MM.1S (cell line): ENCODE data around the gene GARNL3.

Experiments used
- DNase-seq: peaks from one replicate; pipeline ENCODE4 v3.0.0-alpha.2; 2015
- H2AFZ ChIP-seq: fragments of 300-600 bp; sonication (generic); 2 replicates; pipeline ENCODE4 v1.6.0; 2016; ENCODE audit warnings: antibody characterized with exemption, low read length
- H3F3A ChIP-seq: fragments of 300-600 bp; sonication (generic); 2 replicates; pipeline ENCODE4 v1.6.1; 2016; ENCODE audit warnings: mild to moderate bottlenecking, antibody characterized with exemption, low read length, moderate library complexity, mixed read lengths; ENCODE audit not compliant: insufficient read depth
- H3K27ac ChIP-seq: fragments of 300-600 bp; sonication (generic); 2 replicates; pipeline ENCODE4 v1.5.1; 2016; ENCODE audit warnings: mild to moderate bottlenecking, low read length
- H3K27me3 ChIP-seq: fragments of 300-600 bp; sonication (generic); replicated peaks from 2 replicates; pipeline ENCODE4 v1.6.0; 2016; ENCODE audit warnings: low read length; ENCODE audit not compliant: insufficient read depth
- H3K36me3 ChIP-seq: fragments of 300-600 bp; sonication (generic); replicated peaks from 2 replicates; pipeline ENCODE4 v1.6.1; 2016; ENCODE audit warnings: mild to moderate bottlenecking, low read length, mixed read lengths; ENCODE audit not compliant: insufficient read depth
- H3K4me1 ChIP-seq: fragments of 300-600 bp; sonication (generic); 2 replicates; pipeline ENCODE4 v1.6.1; 2016; ENCODE audit warnings: low read length, mixed read lengths
- H3K4me2 ChIP-seq: fragments of 300-600 bp; sonication (generic); 2 replicates; pipeline ENCODE4 v1.6.0; 2016; ENCODE audit warnings: low read depth, low read length
- H3K4me3 ChIP-seq: fragments of 300-600 bp; sonication (generic); 2 replicates; pipeline ENCODE4 v1.5.1; 2016; ENCODE audit warnings: low read length, mixed read lengths
- H3K79me2 ChIP-seq: fragments of 300-600 bp; sonication (generic); 2 replicates; pipeline ENCODE4 v1.6.1; 2016; ENCODE audit warnings: mixed run types, low read length, mixed read lengths
- H3K9ac ChIP-seq: fragments of 300-600 bp; sonication (generic); 2 replicates; pipeline ENCODE4 v1.6.1; 2016; ENCODE audit warnings: low read length, mixed read lengths
- H3K9me2 ChIP-seq: fragments of 300-600 bp; sonication (generic); replicated peaks from 2 replicates; pipeline ENCODE4 v1.6.1; 2016; ENCODE audit warnings: mild to moderate bottlenecking, low read length, mixed read lengths; ENCODE audit not compliant: insufficient read depth
- H3K9me3 ChIP-seq: fragments of 300-600 bp; sonication (generic); replicated peaks from 2 replicates; pipeline ENCODE4 v1.6.1; 2016; ENCODE audit warnings: mild to moderate bottlenecking, low read length, mixed read lengths; ENCODE audit not compliant: insufficient read depth
- H4K20me1 ChIP-seq: fragments of 300-600 bp; sonication (generic); 2 replicates; pipeline ENCODE4 v1.6.1; 2016; ENCODE audit warnings: mild to moderate bottlenecking, low read length, moderate library complexity, mixed read lengths; ENCODE audit not compliant: insufficient read depth
- CTCF ChIP-seq: fragments of 300-600 bp; sonication (generic); IDR thresholded peaks from 2 replicates; pipeline ENCODE4 v1.5.1; 2016; ENCODE audit warnings: antibody characterized with exemption, low read length, mixed read lengths
- EZH2 ChIP-seq: fragments of 300-600 bp; sonication (generic); optimal IDR thresholded peaks from 2 replicates; pipeline ENCODE3; 2017; ENCODE audit warnings: low read depth, mild to moderate bottlenecking, antibody characterized with exemption, low read length, mixed read lengths
- EZH2phosphoT487 ChIP-seq: fragments of 300-600 bp; sonication (generic); IDR thresholded peaks from 2 replicates; pipeline ENCODE4 v1.6.1; 2018; ENCODE audit warnings: antibody characterized with exemption, low read length

Gene GARNL3

GRCh38 chr9:127221695-127222094 lies 42.9 kb upstream of the GARNL3 start:
- Histone ChIP-seq H3K9me2 (no peaks in the 10 kb centered on the region), H3K4me1 (peaks cover 16% of the 10 kb centered on the region), H3K79me2 (peaks cover 9% of the 10 kb centered on the region; the same call in 1 of the 2 replicates), H3K4me2 (peak overlapping the region; percentile 30), H3F3A (no peaks in the 10 kb centered on the region; the same call in 1 of the 2 replicates), H3K27me3 (no peaks in the 10 kb centered on the region), H3K4me3 (no peak overlapping the region), H3K27ac (peak overlapping the region; percentile 12; the same call in 1 of the 2 replicates), H2AFZ (no peak overlapping the region), H3K9ac (no peak overlapping the region), H3K9me3 (no peaks in the 10 kb centered on the region), H3K36me3 (no peaks in the 10 kb centered on the region), H4K20me1 (no peaks in the 10 kb centered on the region)
- no peak for TF ChIP-seq EZH2
- TF ChIP-seq EZH2phosphoT487, result no peak
- TF ChIP-seq CTCF, result no peak
- peak; percentile 49 for DNase-seq

GRCh38 chr9:127222388-127223095 lies 42.0 kb upstream of the GARNL3 start:
- Histone ChIP-seq H3F3A (no peaks in the 10 kb centered on the region; the same call in 1 of the 2 replicates), H3K79me2 (peaks cover 9% of the 10 kb centered on the region; the same call in 1 of the 2 replicates), H3K36me3 (no peaks in the 10 kb centered on the region), H3K4me1 (peaks cover 16% of the 10 kb centered on the region), H3K27ac (no peak overlapping the region), H3K27me3 (no peaks in the 10 kb centered on the region), H3K4me2 (no peak overlapping the region), H3K9me2 (no peaks in the 10 kb centered on the region), H2AFZ (no peak overlapping the region), H3K4me3 (no peak overlapping the region), H3K9me3 (no peaks in the 10 kb centered on the region), H4K20me1 (no peaks in the 10 kb centered on the region), H3K9ac (no peak overlapping the region)
- no peak for TF ChIP-seq EZH2
- no peak for TF ChIP-seq CTCF
- TF ChIP-seq EZH2phosphoT487, result no peak
- DNase-seq, result no peak

- no peak overlapping the region for H3K4me2 ChIP-seq
- no peak overlapping the region for H2AFZ ChIP-seq
These were observed 41.3 kb upstream of the GARNL3 start for GRCh38 chr9:127223266-127223665.

More at GRCh38 chr9:127223266-127223665, 41.3 kb upstream of the GARNL3 start:
- H3K79me2 ChIP-seq, result peaks cover 9% of the 10 kb centered on the region; the same call in 1 of the 2 replicates
- no peak overlapping the region for H3K9ac ChIP-seq
- H3F3A ChIP-seq, result no peaks in the 10 kb centered on the region; the same call in 1 of the 2 replicates
- TF ChIP-seq EZH2 (no peak), CTCF (no peak), EZH2phosphoT487 (no peak)
- H3K27ac ChIP-seq, result no peak overlapping the region
- no peak overlapping the region for H3K4me3 ChIP-seq
- no peaks in the 10 kb centered on the region for H3K27me3 ChIP-seq
- H3K9me3 ChIP-seq, result no peaks in the 10 kb centered on the region
- no peaks in the 10 kb centered on the region for H3K36me3 ChIP-seq
- H3K4me1 ChIP-seq, result peaks cover 16% of the 10 kb centered on the region
- H4K20me1 ChIP-seq, result no peaks in the 10 kb centered on the region
- DNase-seq, result no peak
- no peaks in the 10 kb centered on the region for H3K9me2 ChIP-seq
